A549 treated with CORT108297 at 1 μM for 4 hours (cell line): ENCODE results near the gene IDH3B. TPM values are rescaled to one million over a fixed set of nuclear protein-coding genes. Genes with fewer than 3 reads are reported as not detected.

ENCODE experiments used
- total RNA-seq: library from RNA; stranded (reverse); fragments of 200-300 nt; extraction: Qiagen RNA extraction; gene quantifications from 5 replicates; pipeline ENCODE4 v1.2.3, GENCODE V29; 2022

Gene IDH3B
- total RNA-seq, result 126 to 138 TPM (median 135 TPM) in 5 replicates

GRCh38 chr20:2663887-2664719 is at the start of gene IDH3B:
Gene IDH3B (minus strand): TSS chr20:2664216. CDS start chr20:2664188, 28 bp downstream.

GRCh38 chr20:2692036-2692885 is 28.2 kb upstream of the IDH3B start, which contains the start of gene EBF4:
Gene EBF4 (plus strand): TSS chr20:2692780. CDS start chr20:2693646, 866 bp downstream.

DNA sequence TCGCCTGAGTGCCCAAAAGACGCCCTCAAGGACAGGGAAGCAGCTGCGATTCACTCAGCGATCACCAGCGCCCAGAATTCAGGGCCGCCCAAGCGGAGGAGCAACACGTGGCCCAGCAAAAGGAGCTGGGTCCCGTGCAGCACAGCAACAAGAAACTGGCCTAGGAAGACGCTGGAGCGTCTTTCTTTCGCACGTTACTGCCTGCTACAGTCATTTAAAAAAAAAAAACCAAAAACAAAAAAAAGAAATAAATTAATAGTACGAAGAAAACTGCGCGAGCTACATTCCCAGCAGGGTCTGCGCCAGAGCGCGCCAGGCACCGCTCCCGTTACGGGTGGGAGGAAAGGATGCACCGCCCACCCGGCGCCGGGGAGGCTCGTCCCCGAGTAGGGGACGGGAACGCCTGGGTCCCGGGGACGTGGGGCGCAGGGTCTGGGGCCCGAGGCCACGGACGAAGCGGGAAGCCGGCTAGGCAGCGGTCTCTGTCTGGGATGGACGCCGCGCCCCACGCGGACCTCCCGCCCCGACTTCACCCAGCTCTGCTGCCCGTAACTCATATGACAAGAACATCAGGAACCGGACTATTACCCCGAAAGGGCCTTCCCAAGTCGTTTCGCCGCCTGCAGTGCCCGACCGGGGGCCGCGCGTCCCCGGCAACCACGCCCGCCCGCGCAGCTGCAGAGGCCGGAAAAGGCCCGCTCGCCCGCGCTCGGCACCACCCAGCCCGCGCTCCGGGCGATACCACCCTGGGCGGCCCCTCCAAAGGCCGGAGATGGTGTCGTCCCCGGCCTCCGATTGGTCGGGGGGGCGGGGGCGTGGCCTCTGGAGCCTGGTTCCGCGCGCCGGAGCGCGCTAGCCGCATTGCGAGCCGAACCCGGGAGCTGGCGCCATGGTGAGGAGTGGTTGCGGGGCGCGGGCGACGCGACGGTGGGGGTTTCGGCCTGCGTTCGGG is 12.0 kb downstream of the IDH3B start, which contains the start of gene NOP56:
Gene NOP56 (plus strand): TSS at position 861 of the 952 bp plus-strand sequence. CDS start 29 bp downstream, at position 890.

Other genes starting within 250 kb of the IDH3B start
- gene SNRPB, start 193.4 kb downstream of the IDH3B start, total RNA-seq, result 858 to 1,120 TPM (median 1,025 TPM) in 5 replicates
- gene ZNF343, start 155.3 kb downstream of the IDH3B start, total RNA-seq, result 11.8 to 16.5 TPM (median 13.0 TPM) in 5 replicates
- gene TMC2, start 127.6 kb downstream of the IDH3B start, total RNA-seq, result not detected in 5 replicates
- 565 to 652 TPM (median 610 TPM) in 5 replicates for gene NOP56, start 11.6 kb downstream of the IDH3B start, total RNA-seq
- 2.5 to 3.9 TPM (median 3.0 TPM) in 5 replicates for gene EBF4, start 28.6 kb upstream of the IDH3B start, total RNA-seq
- gene CPXM1, start 136.4 kb upstream of the IDH3B start, total RNA-seq, result 0.02 TPM in 1 of 5 replicates, not detected in the others
- gene C20orf141, start 150.8 kb upstream of the IDH3B start, total RNA-seq, result 0.28 to 0.44 TPM (median 0.38 TPM) in 4 of 5 replicates, not detected in the other
- not detected in 5 replicates for gene TMEM239, start 152.1 kb upstream of the IDH3B start, total RNA-seq
- gene PCED1A, start 176.4 kb upstream of the IDH3B start, total RNA-seq, result 18.7 to 33.4 TPM (median 30.2 TPM) in 5 replicates
- 23.5 to 36.6 TPM (median 32.9 TPM) in 5 replicates for gene VPS16, start 176.5 kb upstream of the IDH3B start, total RNA-seq
- gene PTPRA, start 209.3 kb upstream of the IDH3B start, total RNA-seq, result 30.7 to 38.2 TPM (median 37.8 TPM) in 5 replicates